Heart left ventricle (tissue), 16 donors: ENCODE data around the gene ZNF586. TPM values are rescaled to one million over a fixed set of nuclear protein-coding genes. Genes with fewer than 3 reads are reported as not detected.

ENCODE experiments used
- ATAC-seq, 4 donors: fragments of 200-7000 bp; cut with Tn5 transposase; one replicate each; pipeline ENCODE4 v1.9.1; 2020 to 2022; ENCODE audit warnings: moderate library complexity in 4 of 4, mild to moderate bottlenecking in 3 of 4, moderate number of reproducible peaks in 1 of 4
- DNase-seq, 5 donors: peaks; one replicate each; pipeline ENCODE4 v3.0.0-alpha.2; 2020
- H3K27ac ChIP-seq, 12 donors: fragments of 200-600 bp; sonication (generic) in 4 of 12; one replicate each; pipeline versions ENCODE4 v1.5.0 to v1.8.0; 2016 to 2022; ENCODE audit warnings: mild to moderate bottlenecking in 2 of 12
- H3K27me3 ChIP-seq, 9 donors: fragments of 200-600 bp; sonication (generic) in 2 of 9; one replicate each; pipeline versions ENCODE4 v1.5.1 to v1.8.0; 2016 to 2022; ENCODE audit warnings: mild to moderate bottlenecking in 3 of 9
- H3K36me3 ChIP-seq, 9 donors: fragments of 200-600 bp; sonication (generic) in 2 of 9; one replicate each; pipeline versions ENCODE4 v1.5.0 to v1.8.0; 2018 to 2022; ENCODE audit warnings: mild to moderate bottlenecking in 2 of 9
- H3K4me1 ChIP-seq, 12 donors: fragments of 200-600 bp; sonication (generic) in 4 of 12; one replicate each; pipeline versions ENCODE4 v1.5.0 to v1.8.0; 2016 to 2022; ENCODE audit warnings: mild to moderate bottlenecking in 3 of 12
- H3K4me3 ChIP-seq, 12 donors: fragments of 200-600 bp; sonication (generic) in 4 of 12; one replicate each; pipeline versions ENCODE4 v1.5.0 to v1.8.0; 2017 to 2022; ENCODE audit warnings: mild to moderate bottlenecking in 9 of 12, moderate library complexity in 4 of 12
- H3K9me3 ChIP-seq, 12 donors: fragments of 200-600 bp; sonication (generic) in 4 of 12; one replicate each; pipeline versions ENCODE4 v1.5.0 to v1.8.0; 2016 to 2022; ENCODE audit warnings: mild to moderate bottlenecking in 1 of 12
- CTCF ChIP-seq, 12 donors: fragments of 200-600 bp; sonication (generic) in 4 of 12; IDR thresholded peaks; one replicate each; pipeline versions ENCODE4 v1.5.0 to v1.8.0; 2018 to 2022; ENCODE audit warnings: antibody characterized with exemption in 12 of 12, mild to moderate bottlenecking in 5 of 12
- POLR2A ChIP-seq, 2 donors: fragments of 450-650 bp; IDR thresholded peaks; one replicate each; pipeline ENCODE4 v1.6.1; 2017; ENCODE audit warnings: antibody characterized with exemption in 2 of 2, mild to moderate bottlenecking in 2 of 2, moderate library complexity in 2 of 2
- WGBS, 4 donors: extraction: QIAGEN DNeasy Blood & Tissue Kit in 2 of 4; methylation state at CpG; one replicate each; pipeline versions ENCODE4 v1.1.5 to v1.1.7; 2013 to 2018; 5-methylcytosine and 5-hydroxymethylcytosine counted together
- intact Hi-C, 10 donors: fragments of 100-400 bp; cut with DNase I; formaldehyde crosslinking; loops; one replicate each; pipeline versions ENCODE4 v1.11.1 to v1.14.2; 2022
- polyA plus RNA-seq, 2 donors: library from polyadenylated mRNA; stranded (reverse); fragments of 200-250 nt; gene quantifications; one replicate each; pipeline ENCODE4 v1.2.3, GENCODE V29; 2013
- total RNA-seq, 9 donors: library from RNA; depleted of rRNA in 2 of 9; stranded (reverse); fragments of >200 nt in 2 of 9; fragmentation: NEBNext Ultra II Directional in 3 of 9; extraction: Animal tissue kit (Norgen Biotek cat#: 25700) in 3 of 9; gene quantifications; one replicate each; pipeline versions ENCODE4 v1.1.0 to v1.2.4, GENCODE V29; 2016 to 2023
- donor health status: ischemic (EF 13 %, LVEDD 7.1; RV severe dilation, severe dysfunction).
- donor health status: healthy with polysubstance abuse.
- donor health status: DM: no; HTN: yes; CAD: no.
- donor health status: DM: no; HTN: no; CAD: no.
- donor health status: ischemic (EF 25% LVEDD 6.9; RV normal size, moderate dysfunction).
- donor health status: ischemic (EF 25% LVEDD 5.7; RV mildly dilated, moderate dysfunction).
- donor health status: healthy.
- donor health status: DM: yes; HTN: yes; CAD: no.
- donor health status: ischemic (EF 35%, LVEDD 5.7; RV mildly dilated, moderate dysfunction).
- donor health status: nonischemic (EF 11% LVEDD 7.7; RV severe dilation, severe dysfunction).
- donor health status: DM: yes; HTN: yes; CAD: no.
- donor health status: PGD.
- donor health status: ischemic (EF 29% LVEDD 5.4; RV normal size, mild dysfunction).
- donor health status: nonischemic (EF 23%, LVEDD 6.1; RV moderate dilation, normal function).

Gene ZNF586
- total and polyA plus RNA-seq, 11 donors = 6.7 to 13.3 (median 11.9) TPM

GRCh38 chr19:57815247-57816075, 46.0 kb downstream of the ZNF586 start:
- no peaks in the 10 kb centered on the region for H3K9me3 ChIP-seq
- peaks cover 0 to 35% (median 16%) of the 10 kb centered on the region in 12 donors for H3K4me1 ChIP-seq
- peaks cover 0 to 19% (median 9%) of the 10 kb centered on the region in 9 donors for H3K36me3 ChIP-seq
- peak overlapping the region in 11 of 12 donors; percentile 63 to 93 (median 83) for H3K4me3 ChIP-seq
- TF ChIP-seq POLR2A (IDR thresholded peaks at IDR 0.05) = no peak
- TF ChIP-seq CTCF (IDR thresholded peaks at IDR 0.05) = no peak
- intact Hi-C loops = no loop called here
- ATAC-seq (no peak), DNase-seq (no peak)
- no peaks in the 10 kb centered on the region for H3K27me3 ChIP-seq
- 89 to 94% (median 90%) methylated on average over 16 to 17 of the region's 17 CpGs for WGBS, 4 donors
- peak overlapping the region in 10 of 12 donors; percentile 73 to 92 (median 80) for H3K27ac ChIP-seq

- 80 to 92% (median 88%) methylated on average over 7 of the region's 7 CpGs for whole genome bisulfite sequencing, 4 donors
- peaks cover 0 to 41% (median 22%) of the 10 kb centered on the region in 12 donors for H3K4me1 ChIP-seq
- intact Hi-C loops = no loop called here
Observed at GRCh38 chr19:57816652-57817051, 47.2 kb downstream of the ZNF586 start.

GRCh38 chr19:57817976-57818375, 48.5 kb downstream of the ZNF586 start:
- peaks cover 0 to under 1% (median 0%) of the 10 kb centered on the region in 9 donors for H3K36me3 ChIP-seq
- H3K4me1 ChIP-seq = peaks cover 0 to 37% (median 22%) of the 10 kb centered on the region in 12 donors
- TF ChIP-seq POLR2A (IDR thresholded peaks at IDR 0.05) = no peak
- TF ChIP-seq CTCF (IDR thresholded peaks at IDR 0.05) = no peak
- intact Hi-C loops = no loop called here
- H3K9me3 ChIP-seq = no peaks in the 10 kb centered on the region
- no peak for DNase-seq
- H3K27ac ChIP-seq = no peak overlapping the region
- no peak overlapping the region for H3K4me3 ChIP-seq
- WGBS, 4 donors = 92 to 96% (median 94%) methylated on average over 14 of the region's 14 CpGs
- no peak for ATAC-seq
- no peaks in the 10 kb centered on the region for H3K27me3 ChIP-seq

More at GRCh38 chr19:57816652-57817051, 47.2 kb downstream of the ZNF586 start:
- DNase-seq = no peak
- Histone ChIP-seq H3K27me3 (no peaks in the 10 kb centered on the region), H3K36me3 (peaks cover 0 to 12% (median 6%) of the 10 kb centered on the region in 9 donors), H3K4me3 (no peak overlapping the region), H3K27ac (no peak overlapping the region), H3K9me3 (no peaks in the 10 kb centered on the region)
- no peak for ATAC-seq
- TF ChIP-seq POLR2A (IDR thresholded peaks at IDR 0.05) = no peak
- no peak for TF ChIP-seq CTCF (IDR thresholded peaks at IDR 0.05)

GRCh38 chr19:57818378-57818777, 48.9 kb downstream of the ZNF586 start:
- H3K36me3 ChIP-seq = no peaks in the 10 kb centered on the region
- ATAC-seq = no peak
- peaks cover 0 to 41% (median 22%) of the 10 kb centered on the region in 12 donors for H3K4me1 ChIP-seq
- H3K27me3 ChIP-seq = no peaks in the 10 kb centered on the region
- no peak overlapping the region for H3K27ac ChIP-seq
- intact Hi-C loops = no loop called here
- 89 to 90% (median 89%) methylated on average over 7 of the region's 7 CpGs for WGBS, 4 donors
- H3K4me3 ChIP-seq = no peak overlapping the region
- DNase-seq = no peak
- no peaks in the 10 kb centered on the region for H3K9me3 ChIP-seq
- TF ChIP-seq CTCF (IDR thresholded peaks at IDR 0.05) = no peak
- TF ChIP-seq POLR2A (IDR thresholded peaks at IDR 0.05) = no peak
